Left lung (tissue), 10 donors: ENCODE data around the gene MAN1A2. TPM values are rescaled to one million over a fixed set of nuclear protein-coding genes. Genes with fewer than 3 reads are reported as not detected.

ENCODE experiments used
- ATAC-seq: fragments of 200-7000 bp; cut with Tn5 transposase; one replicate; pipeline ENCODE4 v1.9.1; 2020; ENCODE audit warnings: moderate library complexity
- DNase-seq, 4 donors: peaks; one replicate each; pipeline ENCODE4 v3.0.0-alpha.2; 2013 to 2020
- H3K27ac ChIP-seq, 2 donors: fragments of 200-600 bp; sonication (generic) in 1 of 2; one replicate each; pipeline versions ENCODE4 v1.5.0 to v1.8.0; 2020 to 2021
- H3K27me3 ChIP-seq, 2 donors: fragments of 200-600 bp; sonication (generic) in 1 of 2; one replicate each; pipeline versions ENCODE4 v1.5.0 to v1.8.0; 2020 to 2021
- H3K36me3 ChIP-seq, 2 donors: fragments of 200-600 bp; sonication (generic) in 1 of 2; one replicate each; pipeline versions ENCODE4 v1.5.0 to v1.8.0; 2020 to 2021
- H3K4me1 ChIP-seq, 2 donors: fragments of 200-600 bp; one replicate each; pipeline ENCODE4 v1.8.0; 2021
- H3K4me3 ChIP-seq, 2 donors: fragments of 200-600 bp; sonication (generic) in 1 of 2; one replicate each; pipeline versions ENCODE4 v1.5.0 to v1.8.0; 2020 to 2021; ENCODE audit warnings: mild to moderate bottlenecking in 1 of 2
- H3K9me3 ChIP-seq, 2 donors: fragments of 200-600 bp; sonication (generic) in 1 of 2; one replicate each; pipeline versions ENCODE4 v1.5.0 to v1.8.0; 2020 to 2021
- CTCF ChIP-seq, 2 donors: fragments of 200-600 bp; sonication (generic) in 1 of 2; IDR thresholded peaks; one replicate each; pipeline versions ENCODE4 v1.5.0 to v1.8.0; 2021; ENCODE audit warnings: antibody characterized with exemption in 2 of 2
- intact Hi-C, 2 donors: fragments of 100-400 bp; cut with DNase I; formaldehyde crosslinking; loops; one replicate each; pipeline versions ENCODE4 v1.11.2 to v1.14.2; 2022
- polyA plus RNA-seq, 6 donors: library from polyadenylated mRNA; unstranded; fragments of 120-200 nt; gene quantifications; one replicate each; pipeline ENCODE4 v1.2.1, GENCODE V29; 2013; ENCODE audit not compliant: insufficient read length in 6 of 6
- total RNA-seq, 2 donors: library from RNA; stranded (reverse); fragmentation: NEBNext Ultra II Directional; extraction: Animal tissue kit (Norgen Biotek cat#: 25700); gene quantifications; one replicate each; pipeline ENCODE4 v1.2.1, GENCODE V29; 2021
- donor health status: DM: no; HTN: yes; CAD: no.
- donor health status: DM: no; HTN: no; CAD: no.

MAN1A2 gene
- total and polyA plus RNA-seq, 8 donors, result 31.8 to 49.4 (median 34.6) TPM

GRCh38 chr1:117500584-117500983 lies 133.3 kb downstream of the MAN1A2 start:
- H3K4me1 ChIP-seq, result no peaks in the 10 kb centered on the region
- peaks cover 0 to 20% of the 10 kb centered on the region in 2 donors for H3K36me3 ChIP-seq
- H3K27me3 ChIP-seq, result no peaks in the 10 kb centered on the region
- intact Hi-C loops, result no loop called here
- no peaks in the 10 kb centered on the region for H3K9me3 ChIP-seq
- ATAC-seq, result no peak
- H3K4me3 ChIP-seq, result no peak overlapping the region
- no peak for DNase-seq
- H3K27ac ChIP-seq, result no peak overlapping the region
- TF ChIP-seq CTCF (IDR thresholded peaks at IDR 0.05), result no peak

- no peak for TF ChIP-seq CTCF (IDR thresholded peaks at IDR 0.05)
- Histone ChIP-seq H3K9me3 (no peaks in the 10 kb centered on the region), H3K4me3 (no peak overlapping the region), H3K27ac (no peak overlapping the region), H3K36me3 (peaks cover 0 to 21% of the 10 kb centered on the region in 2 donors), H3K4me1 (no peaks in the 10 kb centered on the region), H3K27me3 (no peaks in the 10 kb centered on the region)
- no peak for DNase-seq
- ATAC-seq, result no peak
- intact Hi-C loops, result no loop called here
These were observed 134.0 kb downstream of the MAN1A2 start for GRCh38 chr1:117501281-117501680.

- intact Hi-C loops, result loop anchor here in 1 of 2 donors (5.0 kb wide), 1 partner anchor 241 kb away; no protein-coding TSS in a partner anchor
- no peaks in the 10 kb centered on the region for H3K4me1 ChIP-seq
- no peak for ATAC-seq
- no peak for DNase-seq
- H3K27ac ChIP-seq, result no peak overlapping the region
- TF ChIP-seq CTCF (IDR thresholded peaks at IDR 0.05), result no peak
- no peak overlapping the region for H3K4me3 ChIP-seq
- no peaks in the 10 kb centered on the region for H3K9me3 ChIP-seq
- peaks cover 0 to 6% of the 10 kb centered on the region in 2 donors for H3K36me3 ChIP-seq
- no peaks in the 10 kb centered on the region for H3K27me3 ChIP-seq
These were observed 144.0 kb downstream of the MAN1A2 start for GRCh38 chr1:117511273-117511672.

GRCh38 chr1:117512728-117513321 lies 145.6 kb downstream of the MAN1A2 start:
- Histone ChIP-seq H3K9me3 (no peaks in the 10 kb centered on the region), H3K4me3 (no peak overlapping the region), H3K27me3 (no peaks in the 10 kb centered on the region), H3K36me3 (peaks cover 0 to 3% of the 10 kb centered on the region in 2 donors), H3K27ac (no peak overlapping the region), H3K4me1 (no peaks in the 10 kb centered on the region)
- ATAC-seq (peak; percentile 65), DNase-seq (peak in 2 of 4 donors; percentile 12 to 19)
- TF ChIP-seq CTCF (IDR thresholded peaks at IDR 0.05), result peak; percentile 25 to 40
- intact Hi-C loops, result loop anchor here in 1 of 2 donors (5.0 kb wide), 1 partner anchor 239 kb away; no protein-coding TSS in a partner anchor

- H3K9me3 ChIP-seq, result no peaks in the 10 kb centered on the region
- DNase-seq, result no peak
- H3K36me3 ChIP-seq, result no peaks in the 10 kb centered on the region
- H3K4me1 ChIP-seq, result no peaks in the 10 kb centered on the region
- no peak for ATAC-seq
- no peak overlapping the region for H3K4me3 ChIP-seq
- no peak for TF ChIP-seq CTCF (IDR thresholded peaks at IDR 0.05)
- no peak overlapping the region for H3K27ac ChIP-seq
- intact Hi-C loops, result no loop called here
- no peaks in the 10 kb centered on the region for H3K27me3 ChIP-seq
These were observed 155.9 kb downstream of the MAN1A2 start for GRCh38 chr1:117523111-117523510.
